GM18526 (cell line): ENCODE measurements around the gene DNM3.

Experiments
- POLR2A ChIP-seq: IDR thresholded peaks from 3 replicates; pipeline ENCODE4 v1.6.1; 2011; ENCODE audit not compliant: insufficient read length; ENCODE audit errors: extremely low read depth

Gene DNM3

DNA sequence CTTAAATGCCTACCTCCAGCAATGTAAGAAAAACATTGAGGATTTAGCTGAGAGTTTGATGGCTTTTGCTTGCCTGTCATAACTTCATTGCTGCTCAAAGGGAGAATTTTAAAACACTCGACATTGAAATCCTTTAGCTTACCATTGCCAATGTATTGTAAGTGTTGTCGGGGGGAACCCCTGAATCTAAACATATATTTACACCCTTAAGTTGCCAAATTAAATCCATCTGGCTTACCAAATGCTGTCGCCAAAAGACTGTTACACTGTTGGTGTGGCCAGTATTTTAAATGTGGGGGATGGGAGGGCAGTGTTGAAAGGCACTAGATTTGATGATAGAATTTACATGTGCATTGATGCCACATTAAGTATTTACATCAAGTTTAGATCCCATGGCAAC is 554.3 kb downstream of the DNM3 start:
- TF ChIP-seq POLR2A = no peak

DNA sequence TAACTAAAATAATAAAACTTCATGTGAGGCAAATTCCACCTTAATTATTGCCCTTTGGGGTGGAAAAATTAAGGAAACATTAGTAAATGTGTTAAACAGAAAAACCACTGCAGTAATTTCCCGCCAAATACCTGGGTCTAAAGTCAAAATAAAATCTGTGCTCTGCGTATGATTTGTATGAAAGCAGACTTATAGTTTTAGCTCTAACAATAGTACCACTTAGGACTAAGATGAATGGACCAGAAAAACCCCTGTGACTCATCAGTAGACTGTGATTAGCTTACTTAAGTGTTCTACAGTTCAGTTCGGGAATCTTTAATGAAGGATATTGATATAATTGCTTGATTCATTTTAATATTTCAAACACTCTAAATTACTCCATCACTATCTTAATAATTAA is 555.9 kb downstream of the DNM3 start:
- no peak for TF ChIP-seq POLR2A

DNA sequence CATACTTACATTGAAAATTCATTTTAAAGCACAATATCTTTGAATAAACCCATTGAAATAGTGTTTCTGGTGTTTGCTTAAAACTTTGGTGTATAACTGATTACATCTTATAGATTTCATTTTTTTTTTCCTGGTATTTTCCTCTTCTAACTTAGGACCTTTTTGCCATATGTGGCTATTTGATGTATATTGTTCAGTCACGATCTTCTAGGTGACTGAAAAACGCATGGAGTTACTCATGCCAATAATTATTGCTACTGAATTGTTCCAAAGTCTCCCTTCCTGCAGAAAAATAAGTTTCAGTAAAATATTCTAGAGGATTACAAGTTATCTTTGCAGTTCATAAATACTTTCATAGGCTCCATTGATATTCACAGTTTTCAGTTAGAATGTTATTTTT is 556.3 kb downstream of the DNM3 start:
- no peak for TF ChIP-seq POLR2A

DNA sequence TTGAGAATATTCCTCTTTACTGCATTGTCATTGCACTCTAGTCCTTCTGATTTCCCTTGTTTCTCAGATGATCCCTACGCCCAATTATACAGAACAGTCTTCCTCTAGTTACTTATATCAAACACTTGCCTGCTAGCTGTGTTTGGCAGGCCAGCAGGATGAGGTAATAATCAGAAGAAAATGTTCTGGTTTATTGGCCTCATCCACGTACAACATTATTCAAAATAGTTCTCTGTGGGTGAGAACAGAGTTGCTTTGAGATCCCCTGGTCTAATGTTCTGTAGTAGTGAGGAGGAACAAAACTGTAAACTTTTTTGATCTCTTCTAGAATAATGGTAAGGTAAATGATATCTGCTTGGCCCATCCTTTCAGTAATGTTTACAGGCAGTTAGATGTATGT is 556.9 kb downstream of the DNM3 start:
- TF ChIP-seq POLR2A = no peak

GRCh38 chr1:172398970-172399755 is 557.9 kb downstream of the DNM3 start:
- TF ChIP-seq POLR2A = no peak

- TF ChIP-seq POLR2A = no peak
These were observed 558.7 kb downstream of the DNM3 start for GRCh38 chr1:172399756-172400721.

DNA sequence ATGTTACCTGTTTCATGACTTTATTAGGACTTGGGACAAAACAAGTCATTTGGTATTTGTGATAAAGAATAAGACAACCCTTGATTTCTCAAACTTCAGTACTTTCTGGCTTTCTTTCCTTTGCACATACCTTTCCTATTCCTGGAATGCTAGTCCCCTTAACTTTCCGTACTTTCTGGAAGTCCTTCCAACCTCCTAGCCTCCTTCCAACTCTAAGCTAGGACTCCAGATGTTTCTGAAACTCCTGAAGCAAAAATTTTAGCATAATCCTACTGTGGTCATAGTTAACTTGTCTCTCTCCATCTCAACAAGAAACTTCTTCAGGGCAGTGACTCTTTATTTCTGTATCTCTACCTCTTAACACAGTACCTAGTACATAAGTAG is 559.4 kb downstream of the DNM3 start:
- TF ChIP-seq POLR2A = no peak

DNA sequence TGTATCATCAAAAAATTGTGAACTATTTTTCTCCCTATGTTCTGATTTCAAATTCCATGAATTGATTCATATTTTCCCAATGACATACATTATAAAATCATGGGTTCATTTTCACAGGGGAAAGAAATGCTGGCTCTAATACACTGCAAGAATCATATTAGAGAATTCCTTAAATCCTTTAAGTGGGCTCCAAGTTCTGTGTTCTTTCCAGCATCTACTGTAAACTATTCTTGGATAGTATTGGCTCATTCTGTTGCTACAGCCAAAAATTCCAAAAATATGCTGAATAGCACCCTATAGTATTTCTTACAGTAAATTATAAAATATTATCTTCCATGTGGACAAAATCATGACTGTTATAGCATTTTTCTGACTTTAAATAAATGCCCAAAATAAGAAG is 560.2 kb downstream of the DNM3 start:
- no peak for TF ChIP-seq POLR2A

DNA sequence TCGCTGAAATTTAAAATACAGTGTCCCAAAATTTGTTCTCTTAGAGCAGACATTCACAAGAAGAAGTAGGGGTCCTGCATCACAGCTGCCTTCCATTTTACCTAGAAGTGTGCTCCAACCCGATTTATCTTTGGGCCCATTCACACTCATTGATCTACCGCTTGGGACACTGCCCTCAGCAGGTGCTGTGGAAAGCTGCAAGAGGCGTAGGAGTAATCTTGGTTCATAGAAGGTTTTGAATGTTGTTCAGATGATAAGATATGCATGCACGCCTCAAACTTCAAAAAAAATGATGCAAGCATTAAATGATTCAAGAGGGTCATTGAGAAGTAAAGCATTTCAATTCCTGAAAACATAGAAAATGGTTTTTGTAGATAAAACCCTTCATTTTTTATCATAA is 560.6 kb downstream of the DNM3 start:
- TF ChIP-seq POLR2A = no peak

GRCh38 chr1:172402878-172403569 is 561.7 kb downstream of the DNM3 start:
- no peak for TF ChIP-seq POLR2A

DNA sequence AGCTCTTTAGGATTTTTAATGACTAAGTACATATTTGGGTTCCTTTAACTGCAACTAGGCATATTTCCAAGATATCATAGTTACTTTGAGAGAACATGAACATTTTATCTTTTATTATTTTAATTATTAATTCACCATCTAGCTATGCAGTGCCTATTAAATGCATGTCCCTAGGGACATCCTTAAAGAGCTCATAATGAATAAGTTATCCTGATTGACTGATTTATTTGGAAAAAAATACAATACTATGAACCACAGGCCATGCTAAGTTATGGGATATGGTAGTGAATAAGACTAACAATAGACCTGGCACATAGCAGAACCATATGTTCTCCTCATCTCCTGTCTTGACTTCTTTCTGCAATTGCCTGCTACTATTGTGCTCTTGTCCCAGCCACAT is 562.8 kb downstream of the DNM3 start:
- TF ChIP-seq POLR2A = no peak

DNA sequence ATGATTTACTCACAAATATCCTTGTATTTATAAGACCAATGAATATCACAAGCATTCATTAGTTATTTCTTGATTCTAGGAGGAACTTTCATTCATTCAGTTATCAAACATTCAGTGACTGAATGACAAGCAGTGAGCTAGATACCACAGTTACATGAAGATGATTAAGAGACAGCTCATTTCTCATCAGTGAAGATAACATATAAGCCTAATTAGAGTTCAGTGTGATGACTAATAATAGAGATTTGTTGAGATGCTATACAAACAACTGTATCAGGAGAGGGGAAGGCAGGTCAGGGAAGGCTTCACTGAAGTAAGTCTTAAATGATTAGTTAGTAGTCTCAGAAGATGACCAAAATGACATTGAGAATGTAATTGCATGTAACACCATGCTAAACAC is 564.6 kb downstream of the DNM3 start:
- TF ChIP-seq POLR2A = no peak

GRCh38 chr1:172406968-172407367 is 565.7 kb downstream of the DNM3 start:
- TF ChIP-seq POLR2A = no peak

GRCh38 chr1:172408958-172409357 is 567.7 kb downstream of the DNM3 start:
- TF ChIP-seq POLR2A = no peak

GRCh38 chr1:172410027-172410426 is 568.7 kb downstream of the DNM3 start:
- TF ChIP-seq POLR2A = no peak
